CD4-positive, CD25-positive, alpha-beta regulatory T cell (primary cell): ENCODE results near the gene MARCHF9. TPM values are rescaled to one million over a fixed set of nuclear protein-coding genes. Genes with fewer than 3 reads are reported as not detected.
"Not testable (repeated sequence)": the region's sequence is repeated elsewhere in the genome, so short reads cannot be mapped to it uniquely, and the experiment has no call there.

Experiments used
- ATAC-seq, 2 donors: fragments of 150-1000 bp; cut with Tn5 transposase; one replicate each; pipeline ENCODE4 v1.10.0; 2021; ENCODE audit warnings: low read depth in 2 of 2, moderate number of reproducible peaks in 2 of 2, moderate library complexity in 1 of 2
- DNase-seq, 3 donors: peaks; one replicate each; pipeline versions ENCODE4 v3.0.0 to v3.0.0-alpha.2; 2012 to 2022; ENCODE audit warnings: mixed read lengths in 1 of 3
- H3K27ac ChIP-seq: one replicate; pipeline ENCODE4 v1.7.0; 2013; ENCODE audit warnings: mild to moderate bottlenecking, low read length; ENCODE audit not compliant: insufficient read depth, poor library complexity, severe bottlenecking
- H3K27me3 ChIP-seq: one replicate; pipeline ENCODE4 v1.7.0; 2013; ENCODE audit warnings: low read length; ENCODE audit not compliant: control insufficient read depth, insufficient read depth
- H3K36me3 ChIP-seq: one replicate; pipeline ENCODE4 v1.7.0; 2013; ENCODE audit warnings: mild to moderate bottlenecking, low read length, moderate library complexity; ENCODE audit not compliant: control insufficient read depth, insufficient read depth
- H3K4me1 ChIP-seq: 2 replicates; pipeline ENCODE4 v1.7.0; 2013; ENCODE audit warnings: mild to moderate bottlenecking, low read length; ENCODE audit not compliant: insufficient read depth, control insufficient read depth, poor library complexity, severe bottlenecking
- H3K4me3 ChIP-seq: one replicate; pipeline ENCODE4 v1.7.0; 2013; ENCODE audit warnings: low read depth, mild to moderate bottlenecking, low read length, moderate library complexity
- H3K9me3 ChIP-seq, 2 experiments: 1 replicate in 1 of 2; 2 replicates in 1 of 2; pipeline ENCODE4 v1.7.0; 2013; ENCODE audit warnings: low read length in 2 of 2, mild to moderate bottlenecking in 1 of 2, moderate library complexity in 1 of 2; ENCODE audit not compliant: control insufficient read depth in 2 of 2
- H3K27ac Mint-ChIP-seq, 3 donors: one replicate each; pipeline ENCODE4 v1.8.0; 2020 to 2022; ENCODE audit warnings: mild to moderate bottlenecking in 3 of 3, mixed read lengths in 3 of 3, moderate library complexity in 2 of 3
- H3K27me3 Mint-ChIP-seq: one replicate; pipeline ENCODE4 v1.8.0; 2022; ENCODE audit warnings: mild to moderate bottlenecking, mixed read lengths
- H3K36me3 Mint-ChIP-seq: one replicate; pipeline ENCODE4 v1.8.0; 2020; ENCODE audit warnings: mixed read lengths
- H3K4me1 Mint-ChIP-seq, 4 donors: one replicate each; pipeline ENCODE4 v1.8.0; 2020 to 2022; ENCODE audit warnings: mixed read lengths in 4 of 4, mild to moderate bottlenecking in 1 of 4
- H3K4me3 Mint-ChIP-seq, 4 donors: one replicate each; pipeline ENCODE4 v1.8.0; 2020 to 2022; ENCODE audit warnings: mild to moderate bottlenecking in 4 of 4, mixed read lengths in 4 of 4, moderate library complexity in 3 of 4
- H3K9me3 Mint-ChIP-seq, 7 donors: one replicate each; pipeline ENCODE4 v1.8.0; 2020 to 2022; ENCODE audit warnings: mixed read lengths in 7 of 7, mild to moderate bottlenecking in 3 of 7, moderate library complexity in 2 of 7
- polyA plus RNA-seq, 4 donors: library from polyadenylated mRNA; unstranded; fragments of 300-500 nt; fragmentation: Illumina TruSeq; gene quantifications; one replicate each; pipeline ENCODE4 v1.2.3, GENCODE V29; 2021
- total RNA-seq: library from RNA; stranded (reverse); gene quantifications from one replicate; pipeline ENCODE4 v1.2.3, GENCODE V29; 2022

The MARCHF9 gene
- total and polyA plus RNA-seq, 5 donors from 2014 or later, result 2.2 to 35.4 (median 4.1) TPM

DNA sequence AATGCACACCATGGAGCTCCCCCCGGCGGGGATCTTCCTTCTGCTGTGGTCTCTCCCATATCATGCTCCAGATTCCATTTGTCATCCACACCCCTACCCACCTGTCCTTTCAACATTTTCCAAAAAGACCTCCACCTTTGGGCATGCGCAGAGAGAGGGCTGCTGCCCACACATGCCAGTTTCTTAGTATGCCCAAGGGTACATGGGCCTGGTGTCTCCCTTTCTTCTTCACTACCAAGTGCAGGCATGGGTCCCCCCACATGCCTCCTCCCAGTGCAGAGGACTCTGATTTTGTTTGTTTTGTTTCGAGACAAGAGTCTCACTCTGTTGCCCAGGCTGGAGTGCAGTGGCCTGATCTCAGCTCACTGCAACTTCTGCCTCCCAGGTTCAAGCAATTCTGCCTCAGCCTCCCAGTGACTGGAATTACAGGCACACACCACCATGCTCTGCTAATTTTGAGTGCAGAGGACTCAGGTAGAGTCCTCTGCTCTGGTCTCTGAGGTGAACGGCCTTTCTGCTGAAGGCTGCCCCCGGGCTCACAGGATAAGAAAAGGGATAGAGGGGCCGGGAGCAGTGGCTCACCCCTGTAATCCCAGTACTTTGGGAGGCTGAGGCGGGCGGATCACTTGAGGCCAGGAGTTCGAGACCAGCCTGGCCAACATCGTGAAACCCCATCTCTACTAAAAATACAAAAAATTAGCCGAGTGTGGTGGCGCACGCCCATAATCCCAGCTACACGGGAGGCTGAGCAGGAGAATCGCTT lies 32.9 kb upstream of the MARCHF9 start:
- H3K9me3 Mint-ChIP-seq, result not testable (repeated sequence)

DNA sequence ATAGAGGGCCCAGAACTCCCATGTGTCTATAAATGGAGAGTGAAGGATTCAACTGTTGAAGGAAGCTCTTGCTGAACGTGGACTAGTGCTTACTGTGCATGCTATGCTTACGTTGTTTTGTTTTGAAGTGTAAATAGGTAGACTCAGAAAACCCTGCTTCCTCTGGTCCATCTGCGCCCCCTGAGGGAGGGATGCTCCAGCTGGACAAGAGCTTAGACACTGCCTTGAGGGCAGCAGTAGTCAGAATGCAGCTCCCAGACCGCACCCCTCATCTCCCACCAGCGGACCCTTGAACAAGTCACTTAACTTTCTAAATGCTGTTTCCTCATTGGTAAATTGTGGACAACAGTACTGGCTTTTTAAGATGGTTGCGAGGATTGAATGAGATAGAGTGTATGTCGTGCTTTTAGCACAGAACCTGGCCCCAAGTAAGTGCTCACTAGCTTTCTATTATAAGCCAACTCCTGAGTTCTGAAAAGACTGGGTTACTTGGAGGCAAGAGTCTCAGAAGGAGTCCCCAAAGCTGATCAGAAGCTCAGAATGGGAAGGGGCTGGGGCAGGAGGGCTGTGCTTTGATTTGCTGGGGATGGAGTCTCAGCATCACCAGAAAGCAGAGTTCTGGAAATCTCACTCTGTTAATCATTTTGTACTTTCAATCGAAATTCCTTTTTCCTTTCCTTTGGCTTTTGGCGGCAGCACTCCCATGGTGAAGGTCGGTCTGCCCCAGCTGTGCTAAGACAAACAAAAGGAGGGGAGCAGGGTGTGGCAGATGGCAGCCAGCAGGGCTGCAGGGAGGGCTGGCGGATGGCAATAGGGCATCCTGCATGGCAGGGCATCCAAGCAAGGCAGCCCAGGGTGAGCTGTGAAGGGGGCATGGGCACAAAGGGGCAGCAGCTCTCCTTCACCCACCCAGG lies 31.9 kb upstream of the MARCHF9 start:
- no peak for DNase-seq
- no peaks in the 10 kb centered on the region for H3K27me3 ChIP-seq
- peaks cover 4% of the 10 kb centered on the region for H3K4me1 ChIP-seq
- no peaks in the 10 kb centered on the region for H3K9me3 ChIP-seq
- ATAC-seq, result no peak
- Mint-ChIP-seq H3K27ac (peak overlapping the region; percentile 43 to 69 (median 65)), H3K27me3 (peaks cover 5% of the 10 kb centered on the region), H3K36me3 (peaks cover 17% of the 10 kb centered on the region), H3K4me3 (no peak overlapping the region), H3K9me3 (no peaks in the 10 kb centered on the region), H3K4me1 (peaks cover 0 to 22% (median 6%) of the 10 kb centered on the region in 4 donors)
- no peak overlapping the region for H3K4me3 ChIP-seq
- H3K36me3 ChIP-seq, result peaks cover 45% of the 10 kb centered on the region
- H3K27ac ChIP-seq, result peak overlapping the region; percentile 33

More for the DNA sequence above, 32.9 kb upstream of the MARCHF9 start:
- not testable (repeated sequence) for H3K27me3 Mint-ChIP-seq, H3K4me1 ChIP-seq, ATAC-seq, H3K27ac ChIP-seq, H3K4me3 Mint-ChIP-seq, H3K27me3 ChIP-seq, H3K4me3 ChIP-seq, DNase-seq, H3K9me3 ChIP-seq
- peak overlapping the region; percentile 65 to 67 (median 67) for H3K27ac Mint-ChIP-seq
- H3K36me3 ChIP-seq, result peaks cover 43% of the 10 kb centered on the region
- H3K36me3 Mint-ChIP-seq, result peaks cover 15% of the 10 kb centered on the region
- H3K4me1 Mint-ChIP-seq, result peaks cover 0 to 22% (median 6%) of the 10 kb centered on the region in 4 donors

DNA sequence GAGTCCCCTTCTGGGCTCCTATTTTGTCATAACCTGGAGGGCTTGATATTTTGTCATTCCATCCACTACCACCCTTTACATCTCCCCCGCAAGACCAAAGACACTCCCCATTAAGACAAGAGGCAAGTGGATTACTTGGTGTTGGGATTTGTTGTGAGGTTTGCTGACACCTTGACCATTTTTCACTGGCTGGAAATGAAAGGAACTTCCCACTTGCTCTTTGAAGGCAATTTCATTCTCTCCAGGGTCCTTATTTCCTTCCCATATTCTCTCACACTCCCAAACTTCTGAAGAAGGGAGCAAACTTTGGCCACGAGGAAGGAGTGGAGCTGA lies 31.3 kb upstream of the MARCHF9 start:
- Mint-ChIP-seq H3K27ac (peak overlapping the region in 1 of 3 donors; percentile 69), H3K4me1 (peaks cover 0 to 22% (median 8%) of the 10 kb centered on the region in 4 donors), H3K36me3 (peaks cover 19% of the 10 kb centered on the region), H3K4me3 (no peak overlapping the region), H3K27me3 (peaks cover 5% of the 10 kb centered on the region), H3K9me3 (no peaks in the 10 kb centered on the region)
- H3K27ac ChIP-seq, result no peak overlapping the region
- ATAC-seq (no peak), DNase-seq (no peak)
- H3K4me3 ChIP-seq, result no peak overlapping the region
- H3K4me1 ChIP-seq, result peaks cover 4% of the 10 kb centered on the region
- H3K27me3 ChIP-seq, result no peaks in the 10 kb centered on the region
- no peaks in the 10 kb centered on the region for H3K9me3 ChIP-seq
- peaks cover 45% of the 10 kb centered on the region for H3K36me3 ChIP-seq

DNA sequence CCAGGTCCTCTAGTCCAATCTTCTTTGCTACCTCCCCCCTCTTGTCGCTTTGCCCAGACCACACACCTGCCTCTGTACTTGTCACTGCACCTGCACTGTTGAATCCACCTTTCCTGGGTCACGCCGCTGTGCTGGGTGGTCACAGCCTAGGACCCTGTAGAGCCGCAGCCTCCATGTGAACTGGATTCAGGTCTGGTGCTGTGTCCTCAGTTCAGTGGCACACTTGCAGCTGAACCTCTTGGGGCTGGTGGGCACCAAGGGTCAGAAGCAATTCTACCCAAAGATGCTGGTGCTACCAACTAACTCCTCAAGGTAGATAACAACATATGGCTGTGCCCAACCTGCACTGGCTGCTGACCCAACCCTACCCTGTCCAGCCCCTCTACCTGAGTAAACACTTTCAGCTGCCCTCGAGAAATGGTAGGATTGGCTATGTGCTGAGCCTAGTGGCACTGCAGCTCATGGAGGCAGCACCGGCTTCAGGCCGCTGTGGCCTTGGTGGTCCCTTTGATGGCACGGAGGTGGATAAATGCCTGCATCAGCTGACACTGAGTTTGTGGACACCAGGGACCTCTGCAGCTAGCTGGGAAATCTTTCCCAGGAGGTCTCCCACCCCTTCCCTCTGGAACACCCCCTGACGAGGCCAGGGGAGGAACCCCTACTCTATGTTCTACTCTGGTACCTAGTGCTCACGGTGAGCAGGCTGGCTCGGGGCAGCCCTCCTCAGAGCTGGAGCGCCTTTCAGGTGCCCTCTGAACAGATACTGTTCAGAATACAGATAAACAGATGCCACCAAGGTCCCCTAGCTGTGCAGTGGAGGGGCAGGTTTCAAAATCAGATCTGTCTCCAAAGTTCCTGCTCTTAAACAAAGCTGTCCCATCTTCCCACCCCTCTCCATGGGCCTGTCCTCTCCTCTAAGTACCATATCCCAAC lies 30.6 kb upstream of the MARCHF9 start:
- no peak for ATAC-seq
- Mint-ChIP-seq H3K36me3 (peaks cover 17% of the 10 kb centered on the region), H3K4me3 (peak overlapping the region in 1 of 4 donors; percentile 7), H3K4me1 (peaks cover 0 to 22% (median 8%) of the 10 kb centered on the region in 4 donors), H3K27ac (peak overlapping the region; percentile 21 to 74 (median 69)), H3K9me3 (no peaks in the 10 kb centered on the region), H3K27me3 (peaks cover 5% of the 10 kb centered on the region)
- Histone ChIP-seq H3K27me3 (no peaks in the 10 kb centered on the region), H3K4me1 (peaks cover 4% of the 10 kb centered on the region), H3K9me3 (no peaks in the 10 kb centered on the region), H3K27ac (no peak overlapping the region), H3K4me3 (no peak overlapping the region), H3K36me3 (peaks cover 41% of the 10 kb centered on the region)
- no peak for DNase-seq

DNA sequence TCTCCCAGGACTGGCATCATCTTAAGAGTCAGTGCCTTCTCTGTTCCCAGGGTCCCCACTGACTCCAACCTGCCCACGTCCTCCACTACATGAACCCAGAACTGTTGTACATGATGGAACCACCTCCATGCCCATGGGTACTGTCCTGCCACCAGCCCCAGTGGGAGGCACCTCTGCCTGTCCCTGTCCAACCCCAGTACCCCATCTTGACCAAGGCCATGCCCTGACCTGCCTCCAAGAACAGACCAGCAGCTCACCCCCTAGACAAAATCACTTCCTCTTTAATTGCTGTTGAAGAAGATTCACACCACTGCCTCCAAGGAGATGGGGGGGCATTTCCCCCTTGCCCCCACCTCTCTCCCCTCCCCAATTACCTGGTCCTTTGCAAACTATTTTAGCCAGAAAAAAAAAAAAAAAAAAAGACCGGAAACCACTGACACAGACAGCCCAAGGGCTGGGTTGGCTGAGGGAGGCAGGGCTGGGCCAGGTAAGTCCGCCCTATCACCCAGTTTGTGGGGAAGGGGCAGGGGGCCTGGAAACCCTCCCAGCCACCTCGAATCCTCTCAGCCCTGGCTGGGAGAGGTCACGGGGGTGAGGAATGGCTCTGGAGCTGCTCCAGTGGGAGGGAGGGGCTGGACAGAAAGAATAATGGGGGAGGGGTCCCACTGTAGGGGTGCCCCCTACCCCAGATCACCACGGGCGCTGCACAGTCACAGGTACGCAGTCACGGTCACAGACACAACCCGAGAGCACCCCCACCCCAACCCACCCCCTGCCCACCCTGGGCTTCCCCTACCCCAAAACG lies 29.8 kb upstream of the MARCHF9 start:
- Mint-ChIP-seq H3K4me1 (peaks cover 0 to 22% (median 8%) of the 10 kb centered on the region in 4 donors), H3K27ac (peak overlapping the region; percentile 66 to 74 (median 69)), H3K9me3 (no peaks in the 10 kb centered on the region), H3K27me3 (peaks cover 5% of the 10 kb centered on the region), H3K4me3 (no peak overlapping the region), H3K36me3 (peaks cover 15% of the 10 kb centered on the region)
- H3K27me3 ChIP-seq, result no peaks in the 10 kb centered on the region
- H3K4me3 ChIP-seq, result no peak overlapping the region
- ATAC-seq (no peak), DNase-seq (no peak)
- peaks cover 4% of the 10 kb centered on the region for H3K4me1 ChIP-seq
- H3K36me3 ChIP-seq, result peaks cover 41% of the 10 kb centered on the region
- no peak overlapping the region for H3K27ac ChIP-seq
- no peaks in the 10 kb centered on the region for H3K9me3 ChIP-seq

DNA sequence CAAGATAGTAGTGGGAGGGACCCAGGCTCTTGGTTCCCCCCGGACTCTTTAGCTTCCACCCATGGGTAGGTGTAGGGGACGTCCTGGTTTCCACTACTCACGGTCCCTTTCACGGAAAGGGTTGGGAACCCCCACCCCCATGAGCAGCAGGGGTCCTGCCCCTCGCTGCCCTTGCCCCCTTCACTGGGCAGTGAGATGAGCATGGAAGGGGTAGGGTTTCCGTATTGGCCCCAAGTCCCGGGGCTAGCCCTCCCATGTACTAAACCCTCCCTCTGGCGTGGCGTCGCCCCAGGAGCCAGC lies 29.1 kb upstream of the MARCHF9 start:
- Mint-ChIP-seq H3K4me1 (peaks cover 0 to 22% (median 8%) of the 10 kb centered on the region in 4 donors), H3K27me3 (peaks cover 5% of the 10 kb centered on the region), H3K36me3 (peaks cover 20% of the 10 kb centered on the region), H3K4me3 (no peak overlapping the region), H3K9me3 (no peaks in the 10 kb centered on the region), H3K27ac (no peak overlapping the region)
- H3K27ac ChIP-seq, result no peak overlapping the region
- no peak overlapping the region for H3K4me3 ChIP-seq
- ATAC-seq, result no peak
- H3K27me3 ChIP-seq, result no peaks in the 10 kb centered on the region
- H3K4me1 ChIP-seq, result peaks cover 4% of the 10 kb centered on the region
- H3K9me3 ChIP-seq, result no peaks in the 10 kb centered on the region
- DNase-seq, result no peak
- peaks cover 42% of the 10 kb centered on the region for H3K36me3 ChIP-seq
